HG03097 (cell line): ENCODE results near the gene BAG3.
A peak's percentile ranks its signal among the peaks of the same experiment; 100 is the strongest.
"Not testable (repeated sequence)": the region's sequence is repeated elsewhere in the genome, so short reads cannot be mapped to it uniquely, and the experiment has no call there.

Source experiments
- ATAC-seq: cut with Tn5 transposase; IDR thresholded peaks from one replicate; pipeline ENCODE4 v1.9.1; 2021; ENCODE audit not compliant: unreplicated experiment, low FRiP score

Gene BAG3

DNA sequence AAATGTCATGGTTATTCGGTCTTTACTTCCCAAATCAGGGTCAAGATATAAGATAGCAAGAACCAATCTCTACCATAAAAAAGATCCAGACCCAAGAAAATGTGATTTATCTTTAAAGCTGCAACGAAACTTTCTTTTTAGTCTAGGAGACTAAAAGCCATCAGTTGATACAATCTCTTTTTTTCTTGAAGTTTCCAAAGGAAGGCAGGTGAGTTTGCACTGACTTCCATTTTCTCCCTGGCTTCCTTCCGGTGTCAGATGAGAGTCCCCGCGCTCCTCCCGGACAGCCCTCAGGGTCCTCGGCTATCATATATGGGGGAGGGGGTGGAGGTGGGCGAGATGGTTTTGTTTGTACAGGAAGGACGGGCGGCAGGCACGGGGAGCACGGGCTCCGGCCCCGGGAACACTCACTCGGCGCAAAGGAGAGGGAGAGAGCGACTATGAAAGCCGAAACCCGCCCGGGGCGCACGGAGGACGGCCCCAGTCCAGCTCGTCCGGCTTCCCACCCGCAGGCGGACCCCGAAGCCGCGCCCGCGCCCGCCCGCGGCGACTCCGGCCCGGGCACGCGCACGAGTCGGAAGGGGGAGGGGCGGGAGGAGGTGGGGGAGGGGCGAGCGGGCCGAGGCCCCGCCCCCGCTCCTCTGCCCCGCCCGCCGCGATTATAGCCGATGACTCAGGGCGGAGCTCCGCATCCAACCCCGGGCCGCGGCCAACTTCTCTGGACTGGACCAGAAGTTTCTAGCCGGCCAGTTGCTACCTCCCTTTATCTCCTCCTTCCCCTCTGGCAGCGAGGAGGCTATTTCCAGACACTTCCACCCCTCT, at the start of gene BAG3:
TSS of gene BAG3 (plus strand) at position 689 of the 822 bp plus-strand sequence. CDS start 296 bp downstream, outside the sequence.
- peak; percentile 63 for ATAC-seq

DNA sequence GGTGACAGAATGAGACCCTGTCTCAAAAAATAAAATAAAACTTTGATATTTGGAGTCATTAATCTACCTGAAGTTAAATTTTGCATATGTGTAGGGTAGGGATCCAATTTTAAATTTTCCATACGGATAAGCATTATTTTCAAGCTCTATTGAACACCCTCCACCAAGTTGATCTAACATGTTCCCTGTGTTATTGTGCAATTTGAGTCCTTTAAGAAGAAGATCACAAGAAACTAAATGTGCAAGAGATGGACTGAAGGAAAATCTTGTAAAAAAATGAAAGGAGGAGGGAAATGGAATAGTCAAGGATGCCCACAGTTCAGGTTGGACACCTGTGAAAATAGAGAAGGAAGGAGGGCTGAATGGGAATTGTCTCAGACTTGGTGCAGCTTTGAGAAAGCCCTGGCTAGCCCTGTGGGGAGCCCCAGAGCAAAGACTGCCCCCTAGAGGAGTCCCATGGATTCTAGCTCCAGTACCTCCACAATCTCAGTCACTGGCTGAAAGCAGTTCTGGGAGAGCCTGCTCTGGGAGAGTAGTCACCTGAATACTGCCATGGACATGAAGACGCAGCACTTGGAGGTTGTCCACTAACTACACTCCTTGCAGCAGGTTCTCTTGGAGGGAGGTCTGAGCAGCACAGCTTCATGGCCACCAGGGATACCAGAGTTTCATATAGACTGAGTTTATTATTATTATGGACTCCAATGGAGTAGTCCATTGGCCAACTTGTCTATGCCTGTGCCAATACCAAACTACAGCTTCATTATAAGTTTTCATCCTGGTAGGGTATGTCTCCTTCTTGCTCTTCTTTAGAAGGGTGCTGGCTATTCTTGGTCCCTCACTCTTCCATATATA, 48.7 kb upstream of the BAG3 start:
- no peak for ATAC-seq

DNA sequence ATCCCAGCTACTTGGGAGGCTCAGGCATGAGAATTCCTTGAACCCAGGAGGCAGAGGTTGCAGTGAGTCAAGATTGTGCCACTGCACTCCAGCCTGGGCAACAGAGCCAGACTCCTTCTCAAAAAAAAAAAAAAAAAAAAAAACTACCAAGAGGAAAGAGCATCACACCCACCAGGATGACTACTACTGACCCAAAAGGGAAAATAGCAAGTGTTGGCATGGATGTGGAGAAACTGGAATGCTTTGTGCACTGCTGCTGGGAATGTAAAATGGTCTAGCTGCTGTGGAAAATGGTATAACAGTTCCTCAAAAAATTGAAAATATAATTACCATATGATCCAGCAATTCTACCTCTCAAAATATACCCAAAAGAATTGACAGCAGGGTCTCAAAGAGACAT, 46.7 kb upstream of the BAG3 start:
- ATAC-seq: no peak

DNA sequence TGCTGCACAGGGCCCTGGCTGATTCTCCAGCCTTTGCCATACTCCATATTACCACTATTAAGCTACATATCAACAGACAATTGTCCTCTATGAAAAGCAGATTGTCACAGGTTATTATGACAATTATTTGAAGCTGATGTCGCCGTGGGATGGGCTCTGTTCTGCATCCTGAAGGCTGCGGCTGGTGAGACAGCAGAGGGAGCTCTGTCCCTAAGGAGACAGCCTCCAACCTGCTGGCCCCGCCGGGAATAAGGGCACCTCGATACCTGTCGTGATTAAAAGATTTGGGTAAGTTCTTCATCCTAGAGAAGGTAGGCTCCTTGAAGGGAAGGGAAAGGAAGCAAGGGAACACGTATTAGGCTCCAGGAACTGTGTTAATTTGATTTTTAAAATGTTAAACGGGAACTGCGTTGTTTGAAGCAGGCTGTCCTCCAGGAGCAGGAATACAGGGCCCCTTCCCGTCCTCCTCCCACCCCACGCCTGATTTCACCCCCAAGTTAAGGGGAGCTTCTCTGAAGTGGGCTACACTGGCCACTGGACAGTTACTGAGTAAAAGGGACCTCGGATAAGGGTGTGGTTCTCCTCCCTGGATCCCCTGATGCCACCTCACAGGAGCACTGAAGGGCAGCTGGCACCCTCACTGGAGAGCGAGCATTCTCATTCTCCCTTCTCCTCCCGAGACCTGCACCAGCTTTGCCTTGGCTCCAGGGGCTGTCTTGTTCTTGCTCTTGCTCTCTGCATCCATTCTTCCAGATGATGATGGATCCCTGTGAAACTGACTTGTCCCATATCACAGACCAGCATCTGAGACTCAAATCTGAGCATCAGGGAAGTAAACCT, 42.6 kb upstream of the BAG3 start:
- ATAC-seq: no peak

DNA sequence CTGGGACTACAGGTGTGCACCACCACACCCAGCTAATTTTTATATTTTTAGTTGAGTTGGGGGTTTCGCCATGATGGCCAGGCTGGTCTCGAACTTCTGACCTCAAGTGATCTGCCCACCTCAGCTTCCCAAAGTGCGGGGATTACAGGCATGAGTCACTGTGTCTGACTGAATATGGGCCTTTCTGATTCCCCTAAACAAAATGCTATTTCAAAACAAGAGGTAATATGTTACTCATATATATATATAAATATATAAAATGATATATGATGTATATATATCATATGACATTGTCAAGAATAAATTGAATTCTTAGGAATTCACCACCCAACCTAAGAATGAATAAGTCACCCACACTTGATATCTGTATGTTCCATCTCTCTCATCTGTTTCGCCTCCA, 41.7 kb upstream of the BAG3 start:
- no peak for ATAC-seq

DNA sequence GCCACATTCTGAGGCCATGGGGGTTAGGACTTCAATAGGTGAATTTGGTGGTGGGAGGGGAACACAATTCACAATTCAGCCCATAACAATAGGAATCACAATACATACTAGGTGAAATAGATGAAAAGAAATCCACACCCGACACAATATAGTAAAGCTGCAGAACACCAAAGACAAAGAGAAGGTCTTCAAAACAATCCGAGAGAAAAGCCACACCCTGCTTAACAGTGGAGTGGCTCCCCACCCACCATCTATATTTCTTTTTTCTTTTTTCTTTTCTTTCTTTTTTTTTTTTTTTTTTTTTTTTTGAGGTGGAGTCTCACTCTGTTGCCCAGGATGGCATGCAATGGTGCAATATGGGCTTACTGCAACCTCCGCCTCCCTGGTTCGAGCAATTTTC, 39.7 kb upstream of the BAG3 start:
- no peak for ATAC-seq

DNA sequence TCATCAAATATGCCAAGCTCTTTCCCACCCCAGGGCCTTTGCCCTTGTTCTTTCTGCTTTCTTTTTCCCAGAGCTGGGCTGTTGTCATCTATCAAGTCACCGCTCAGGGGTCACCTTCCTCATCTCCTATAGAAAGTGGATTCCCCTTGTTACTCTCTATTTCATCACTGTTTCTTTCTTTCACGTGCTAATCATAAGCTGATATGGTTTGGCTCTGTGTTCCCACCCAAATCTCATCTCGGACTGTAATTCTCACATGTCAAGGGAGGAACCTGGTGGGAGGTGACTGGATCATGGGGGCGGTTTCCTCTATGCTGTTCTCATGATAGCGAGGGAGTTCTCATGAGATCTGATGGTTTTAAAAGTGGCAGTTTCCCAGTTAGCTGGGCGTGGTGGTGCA, 37.4 kb upstream of the BAG3 start:
- ATAC-seq: no peak

DNA sequence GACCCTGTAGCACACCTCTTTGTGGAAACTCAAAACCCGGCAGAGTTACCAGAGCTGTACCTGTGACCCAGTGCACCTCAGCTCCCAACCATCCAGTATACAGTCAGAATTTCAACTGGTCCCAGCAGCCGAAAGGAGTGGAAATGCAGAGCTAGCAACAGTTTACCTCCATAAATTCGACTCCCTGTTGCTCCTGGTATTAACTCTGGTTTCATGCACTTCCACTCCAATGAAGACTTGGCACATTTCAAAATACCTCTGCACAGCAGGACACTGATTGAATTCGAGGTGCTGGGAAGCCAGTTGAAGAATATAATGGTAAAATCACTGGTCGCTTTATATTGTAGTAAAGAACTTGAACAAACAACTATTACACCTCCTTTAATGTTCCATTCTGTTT, 36.5 kb upstream of the BAG3 start:
- no peak for ATAC-seq

DNA sequence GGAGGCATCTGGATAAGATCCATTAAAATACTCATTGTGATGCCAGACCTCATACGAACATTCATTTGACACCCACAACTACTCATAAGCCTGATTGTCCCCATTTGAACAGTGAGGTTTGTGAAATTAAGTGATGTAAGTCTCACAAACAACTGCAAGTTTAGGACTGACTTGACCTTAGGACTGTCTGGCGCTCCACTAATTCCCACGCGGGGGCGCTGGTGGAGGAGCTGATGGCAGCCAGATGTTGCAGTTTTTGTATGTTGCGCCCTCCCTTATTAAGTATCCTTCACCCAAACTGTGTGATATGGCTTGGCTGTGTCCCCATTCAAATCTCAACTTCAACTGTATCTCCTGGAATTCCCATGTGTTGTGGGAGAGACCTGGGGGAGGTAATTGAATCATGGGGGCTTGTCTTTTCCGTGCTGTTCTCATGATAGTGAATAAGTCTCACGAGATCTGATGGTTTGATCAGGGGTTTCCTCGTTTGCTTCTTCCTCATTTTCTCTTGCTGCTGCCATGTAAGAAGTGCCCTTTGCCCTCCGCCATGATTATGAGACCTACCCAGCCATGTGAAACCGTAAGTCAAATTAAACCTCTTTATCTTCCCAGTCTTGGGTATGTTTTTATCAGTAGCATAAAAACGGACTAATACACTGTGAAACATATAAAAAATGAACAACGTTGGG, 34.2 kb upstream of the BAG3 start:
- ATAC-seq: no peak

DNA sequence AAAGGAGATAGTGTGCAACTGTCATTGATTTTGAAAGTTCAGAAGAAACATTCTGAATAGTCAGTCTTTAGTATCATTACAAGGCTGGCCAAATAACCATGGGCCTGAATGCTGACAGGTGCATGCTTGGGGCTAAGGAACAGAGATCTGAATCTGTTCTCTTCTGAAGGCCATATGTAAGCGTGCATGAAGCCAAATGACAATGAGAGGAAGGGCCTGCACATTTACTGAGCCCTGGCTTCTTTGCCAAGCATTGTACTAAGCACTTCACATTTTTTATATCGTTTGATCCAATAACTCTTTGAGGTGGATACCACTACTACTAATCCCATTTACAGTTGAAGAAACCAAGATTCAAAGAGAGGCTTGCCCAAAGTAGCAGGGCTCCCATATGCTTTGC, 32.0 kb upstream of the BAG3 start:
- ATAC-seq: no peak

DNA sequence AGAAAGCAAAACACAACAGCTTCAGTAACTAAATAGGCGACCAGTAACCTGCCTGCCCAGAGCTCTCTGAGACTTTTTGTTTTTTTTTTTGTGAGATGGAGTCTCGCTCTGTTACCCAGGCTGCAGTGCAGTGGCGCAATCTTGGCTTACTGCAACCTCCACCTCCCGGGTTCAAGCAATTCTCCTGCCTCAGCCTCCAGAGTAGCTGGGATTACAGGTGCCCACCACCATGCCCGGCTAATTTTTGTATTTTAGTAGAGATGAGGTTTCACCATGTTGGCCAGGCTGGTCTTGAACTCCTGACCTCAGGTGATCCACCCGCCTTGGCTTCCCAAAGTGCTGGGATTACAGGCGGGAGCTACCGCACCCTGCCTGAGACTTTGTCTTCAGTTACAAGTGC, 31.4 kb upstream of the BAG3 start:
- ATAC-seq: not testable (repeated sequence)

DNA sequence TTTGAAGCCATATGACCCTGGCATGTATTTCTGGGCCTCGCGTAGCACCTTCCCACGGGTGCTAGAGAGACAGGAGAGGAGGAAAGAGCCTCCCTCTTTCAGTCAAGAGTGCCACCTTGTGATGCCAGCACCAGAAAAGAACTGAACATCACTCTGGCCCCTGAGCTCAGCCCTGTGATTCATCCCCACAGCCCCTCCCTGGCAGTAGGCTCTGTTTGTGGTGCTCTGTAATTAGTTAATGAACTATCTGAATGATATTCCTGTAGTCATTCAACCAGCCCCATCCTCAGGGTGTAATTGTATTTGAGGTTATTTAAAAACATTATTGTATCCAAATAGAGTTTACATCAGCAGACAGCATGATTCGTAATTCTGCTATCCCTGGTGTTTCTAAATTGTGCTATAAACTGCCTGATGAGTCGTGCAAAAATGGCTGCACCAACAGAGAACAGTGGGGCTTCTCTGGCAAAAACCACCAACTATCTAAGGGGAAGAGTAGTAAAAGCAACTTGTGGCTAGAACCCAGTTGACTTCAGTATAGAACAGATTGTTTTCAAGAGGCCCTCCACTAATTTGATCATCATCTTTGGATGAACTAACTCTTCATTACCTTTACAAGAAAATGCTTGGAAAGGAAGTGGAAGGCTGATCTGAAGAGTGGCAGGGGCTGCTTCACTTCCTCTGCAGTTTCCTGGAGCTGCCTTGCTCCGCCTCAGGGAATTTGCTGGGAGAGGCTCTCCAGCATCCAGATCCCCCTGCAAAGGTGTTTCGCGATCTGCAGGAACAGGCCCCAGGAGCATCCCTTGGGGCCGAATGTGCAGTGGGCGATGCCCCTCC, 30.7 kb upstream of the BAG3 start:
- no peak for ATAC-seq

DNA sequence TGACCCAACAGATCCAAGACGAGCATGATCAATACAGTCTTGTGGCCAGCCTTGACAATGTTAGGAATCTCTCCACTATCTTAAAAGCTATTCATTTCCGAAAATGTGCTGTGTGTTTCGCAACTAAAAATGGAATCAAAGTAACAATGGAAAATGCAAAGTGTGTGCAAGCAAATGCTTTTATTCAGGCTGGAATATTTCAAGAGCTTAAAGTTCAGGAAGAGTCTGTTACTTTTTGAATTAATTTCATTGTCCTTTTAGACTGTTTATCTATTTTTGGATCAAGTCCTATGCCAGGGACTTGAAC, 30.1 kb upstream of the BAG3 start:
- ATAC-seq: no peak

DNA sequence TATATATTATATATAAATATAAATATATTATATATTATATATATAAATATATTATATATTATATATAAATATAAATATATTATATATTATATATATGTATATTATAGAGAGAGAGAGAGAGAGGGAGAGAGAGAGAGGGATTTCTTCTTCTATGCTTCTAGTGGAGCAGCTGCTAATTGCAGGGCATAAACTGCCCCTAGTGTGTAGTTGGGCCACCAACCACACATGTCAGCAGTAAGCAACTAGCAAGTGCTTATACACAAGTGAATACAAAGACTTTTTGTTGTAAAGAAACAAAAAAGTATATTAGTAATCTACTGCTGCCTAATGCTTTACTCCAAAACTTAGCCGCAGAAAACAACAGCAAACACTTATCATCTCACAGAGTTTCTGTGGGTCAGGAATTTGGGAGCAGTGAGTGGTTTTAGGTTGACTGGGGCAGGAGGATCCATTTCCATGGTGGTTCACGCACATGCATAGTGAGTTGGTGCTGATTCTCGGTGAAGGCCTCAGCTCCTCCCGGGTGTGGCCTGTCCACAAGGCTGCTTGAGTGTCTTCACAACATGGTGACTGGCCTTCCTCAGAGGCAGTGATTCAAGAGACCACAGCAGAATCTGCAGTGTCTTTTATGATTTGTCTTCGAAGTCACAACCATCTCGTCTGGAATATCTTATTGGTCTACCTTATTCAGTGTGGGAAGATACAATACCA, 25.5 kb upstream of the BAG3 start:
- ATAC-seq: no peak

DNA sequence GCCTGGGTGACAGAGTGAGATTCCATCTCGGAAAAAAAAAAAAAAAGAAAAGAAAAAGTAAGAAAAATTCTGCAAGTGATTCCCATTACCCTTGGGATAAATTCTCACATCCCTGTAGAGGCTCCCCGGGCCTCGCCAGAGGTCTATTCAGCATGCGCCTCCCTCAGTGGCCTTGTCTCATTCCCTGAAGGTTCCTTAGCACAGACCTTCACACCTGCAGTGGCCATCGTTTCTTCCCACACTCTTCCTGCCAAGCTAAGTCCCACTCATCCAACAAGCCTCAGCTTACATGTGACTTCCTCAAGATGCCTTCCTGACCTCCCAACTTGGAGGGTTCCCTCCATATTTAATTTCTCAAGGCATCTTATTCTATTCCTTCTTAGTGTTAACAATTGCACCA, 20.9 kb upstream of the BAG3 start:
- ATAC-seq: no peak

DNA sequence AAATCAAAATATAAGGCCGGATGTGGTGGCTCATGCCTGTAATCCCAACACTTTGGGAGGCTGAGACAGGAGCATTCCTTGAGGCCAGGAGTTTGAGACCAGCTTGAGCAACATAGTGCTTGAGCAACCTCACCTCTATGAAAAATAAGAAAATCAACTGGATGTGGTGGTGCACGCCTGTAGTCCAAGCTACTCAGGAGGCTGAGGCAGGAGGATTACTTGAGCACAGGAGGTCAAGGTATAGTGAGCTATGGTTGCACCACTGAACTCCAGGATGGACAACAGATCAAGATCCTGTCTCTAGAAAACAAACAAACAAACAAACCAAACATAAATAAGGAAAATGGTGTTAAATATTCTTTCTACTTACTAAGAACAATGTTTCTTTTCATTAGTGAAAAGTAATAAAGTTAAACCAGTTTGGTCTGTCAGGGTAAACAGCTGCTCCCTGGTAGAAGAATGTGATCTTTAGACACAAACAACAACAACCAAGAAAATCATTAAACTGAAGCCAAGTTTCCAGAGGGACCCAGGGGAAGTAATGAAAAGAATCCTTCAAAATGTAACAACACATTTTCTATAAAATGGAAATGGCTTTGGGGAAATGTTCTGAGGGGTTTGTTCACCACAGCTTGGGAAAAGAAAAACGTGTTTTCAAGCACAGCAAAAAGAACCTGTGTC, 17.5 kb upstream of the BAG3 start:
- no peak for ATAC-seq

DNA sequence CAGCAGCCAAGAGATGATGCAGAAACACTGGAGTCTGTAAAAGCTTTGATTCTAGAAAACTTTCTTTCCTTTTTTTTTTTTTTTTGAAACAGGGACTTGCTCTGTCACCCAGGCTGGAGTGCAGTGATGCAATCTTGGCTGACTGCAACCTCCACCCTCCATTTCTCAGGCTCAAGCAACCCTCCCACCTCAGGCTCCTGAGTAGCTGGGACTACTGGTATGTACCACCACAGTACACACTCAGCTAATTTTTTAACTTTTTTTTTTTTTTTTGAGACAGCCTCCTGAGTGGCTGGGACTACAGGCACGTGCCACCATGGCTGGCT, 17.0 kb upstream of the BAG3 start:
- ATAC-seq: no peak

DNA sequence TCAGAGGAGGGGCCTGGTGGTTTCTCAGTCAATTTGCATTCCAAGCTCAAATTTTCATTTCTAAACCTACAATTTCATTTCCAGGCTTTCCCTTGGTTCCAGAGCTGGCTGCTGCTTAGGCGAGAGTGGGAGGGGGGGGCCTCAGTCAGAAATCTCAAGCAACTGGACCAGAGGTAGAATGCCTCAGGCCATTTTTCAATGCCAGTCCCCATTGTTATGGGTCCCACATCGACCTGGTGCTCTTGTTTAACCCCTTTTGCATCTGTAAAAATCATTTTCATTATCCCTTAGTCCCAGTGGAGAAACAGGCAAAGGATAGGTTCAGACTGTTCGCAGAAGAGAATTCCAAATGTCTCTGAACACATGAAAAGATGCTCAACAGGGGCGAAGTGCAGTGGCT, 13.5 kb upstream of the BAG3 start:
- ATAC-seq: no peak

DNA sequence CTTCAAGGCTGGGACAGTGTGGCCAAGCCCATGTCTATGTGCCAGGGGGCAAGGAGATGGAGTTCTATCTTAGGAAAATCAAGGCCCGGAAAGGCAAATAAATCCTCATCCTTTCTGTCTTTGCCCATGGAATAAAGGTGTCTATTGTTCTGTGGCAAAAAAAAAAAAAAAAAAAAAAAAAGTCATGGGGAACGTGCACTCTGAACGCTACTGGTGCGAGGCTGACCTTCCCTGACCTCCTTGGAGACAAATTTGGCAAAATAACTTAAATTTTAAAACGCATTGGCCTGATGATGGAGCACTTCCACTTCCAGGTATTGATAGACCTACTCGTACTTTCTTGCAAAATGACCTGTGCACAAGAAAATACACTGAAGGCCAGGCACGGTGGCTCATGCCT, 12.2 kb upstream of the BAG3 start:
- ATAC-seq: no peak
